HG02870 (cell line): ENCODE data around the gene KCNQ4.

Experiments
- ATAC-seq: cut with Tn5 transposase; IDR thresholded peaks from one replicate; pipeline ENCODE4 v1.9.1; 2021; ENCODE audit warnings: mild to moderate bottlenecking, moderate library complexity; ENCODE audit not compliant: unreplicated experiment

Gene KCNQ4

GRCh38 chr1:40754201-40754600, 29.4 kb upstream of the KCNQ4 start:
- no peak for ATAC-seq

- ATAC-seq = no peak
Observed at GRCh38 chr1:40755067-40755466, 28.5 kb upstream of the KCNQ4 start.

DNA sequence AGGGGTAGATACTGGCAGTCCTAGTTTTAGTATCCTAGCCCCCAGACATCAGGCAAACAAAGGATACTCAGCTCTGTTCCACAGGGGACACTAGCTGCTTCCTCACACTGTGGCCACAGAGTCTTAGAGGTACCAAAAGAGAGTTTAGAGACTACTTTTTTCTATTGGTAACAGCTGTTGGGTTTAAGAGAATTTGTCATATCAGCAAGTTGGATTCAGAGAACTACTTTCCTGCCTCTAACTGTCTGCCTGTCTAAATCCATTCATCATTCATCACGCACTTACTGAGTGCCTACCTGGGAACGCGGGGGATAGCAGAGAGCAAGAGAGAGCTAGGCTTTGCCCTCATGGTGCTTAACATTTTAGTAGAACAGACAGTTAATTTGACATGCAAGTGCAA, 27.1 kb upstream of the KCNQ4 start:
- no peak for ATAC-seq

DNA sequence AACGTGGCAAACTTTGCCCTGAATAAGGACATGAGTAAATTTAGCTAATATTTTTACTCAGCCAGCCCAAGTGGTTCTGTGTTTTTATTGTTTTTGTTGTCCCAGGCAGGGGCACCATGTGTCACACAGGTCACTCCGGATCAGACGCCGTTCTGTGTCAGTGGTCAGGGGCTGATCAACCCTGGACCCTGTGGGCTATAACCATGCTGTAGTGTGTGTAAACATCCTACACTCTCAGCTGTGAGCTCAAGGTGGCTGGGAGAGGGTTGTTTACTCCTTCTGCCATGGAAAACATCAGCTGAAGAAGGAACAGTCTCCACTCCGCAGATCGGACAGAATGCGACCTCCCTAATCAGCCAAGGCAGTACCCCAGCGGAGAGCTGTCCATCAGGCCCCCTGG, 26.5 kb upstream of the KCNQ4 start:
- ATAC-seq = no peak

GRCh38 chr1:40758004-40758403, 25.6 kb upstream of the KCNQ4 start:
- ATAC-seq = no peak

- no peak for ATAC-seq
Observed at GRCh38 chr1:40758578-40759343, 24.8 kb upstream of the KCNQ4 start.

GRCh38 chr1:40760984-40761383, 22.6 kb upstream of the KCNQ4 start:
- ATAC-seq = no peak

DNA sequence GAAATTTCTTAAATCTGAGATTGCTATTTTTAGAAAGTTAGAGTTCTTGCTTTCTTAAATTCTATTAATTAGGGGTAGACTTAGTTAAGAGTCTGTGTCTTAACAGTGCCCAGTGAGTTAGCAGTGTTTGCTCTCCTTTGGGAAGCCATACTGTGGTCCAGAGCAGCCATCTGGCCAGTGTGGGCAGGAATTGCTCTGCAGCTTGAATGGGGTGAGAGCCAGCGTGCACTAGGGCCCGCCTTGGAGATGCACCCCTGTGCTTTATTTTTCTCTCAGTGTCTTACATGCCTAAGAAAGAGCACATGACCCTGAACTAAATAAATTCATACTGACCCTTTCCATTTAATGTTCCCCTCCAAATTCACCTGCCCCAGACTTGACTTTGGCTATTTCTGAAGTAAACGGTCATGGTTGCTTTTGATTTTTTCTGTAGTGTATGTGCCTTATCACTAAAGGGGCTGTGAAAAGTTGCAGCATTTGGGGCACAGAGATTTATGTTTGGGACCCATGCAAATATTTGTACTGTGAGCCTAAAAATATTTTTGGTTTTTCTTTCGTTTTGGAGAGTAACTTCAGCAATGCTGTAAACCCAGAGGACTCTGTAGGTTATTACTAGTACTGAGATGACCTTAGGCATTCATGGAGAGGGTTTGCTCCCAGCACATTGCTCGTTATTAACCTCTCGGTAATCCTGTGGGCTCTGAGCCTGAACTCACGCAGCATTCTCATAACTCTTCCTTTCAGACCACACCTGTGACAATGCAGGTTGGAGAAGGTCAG, 21.3 kb upstream of the KCNQ4 start:
- ATAC-seq = no peak

- ATAC-seq = no peak
Observed at GRCh38 chr1:40763742-40764532, 19.6 kb upstream of the KCNQ4 start.

DNA sequence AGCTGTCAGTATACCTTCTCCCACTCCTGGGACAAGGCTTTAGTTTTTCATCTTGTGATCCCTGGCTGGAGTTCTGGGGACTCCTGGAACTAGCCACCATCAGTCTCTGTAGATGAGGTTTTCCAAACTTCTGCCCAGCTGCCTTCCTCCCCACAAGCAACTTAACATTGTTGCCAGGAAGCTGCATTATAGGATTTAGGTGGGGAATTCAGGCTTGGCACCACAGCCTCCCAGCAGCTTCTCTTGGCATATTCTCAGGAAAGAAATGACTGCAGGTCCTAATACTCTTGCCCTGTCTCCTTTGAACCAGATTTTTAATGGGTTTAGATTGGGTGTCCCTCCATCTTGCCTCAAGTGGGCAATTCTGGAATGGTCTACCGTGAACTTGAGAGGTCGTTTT, 18.6 kb upstream of the KCNQ4 start:
- no peak for ATAC-seq

GRCh38 chr1:40766017-40766416, 17.6 kb upstream of the KCNQ4 start:
- no peak for ATAC-seq

DNA sequence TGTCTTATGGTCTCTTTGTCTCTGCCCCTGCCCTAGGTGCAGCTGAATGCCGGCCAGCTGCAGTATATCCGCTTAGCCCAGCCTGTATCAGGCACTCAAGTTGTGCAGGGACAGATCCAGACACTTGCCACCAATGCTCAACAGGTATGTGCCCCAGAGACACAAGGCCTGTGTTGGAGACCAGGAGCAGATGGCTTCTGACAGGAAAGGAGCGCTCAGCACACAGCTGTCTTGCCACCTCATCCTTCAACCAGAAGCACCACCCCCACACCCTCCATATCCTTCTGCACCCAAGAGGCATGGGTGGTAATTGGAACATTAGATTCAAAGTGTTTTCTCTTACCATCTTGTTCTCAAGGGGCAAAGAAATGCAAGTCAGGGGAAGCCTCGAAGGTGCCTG, 17.0 kb upstream of the KCNQ4 start:
- no peak for ATAC-seq

GRCh38 chr1:40768146-40768990, 15.2 kb upstream of the KCNQ4 start:
- no peak for ATAC-seq

DNA sequence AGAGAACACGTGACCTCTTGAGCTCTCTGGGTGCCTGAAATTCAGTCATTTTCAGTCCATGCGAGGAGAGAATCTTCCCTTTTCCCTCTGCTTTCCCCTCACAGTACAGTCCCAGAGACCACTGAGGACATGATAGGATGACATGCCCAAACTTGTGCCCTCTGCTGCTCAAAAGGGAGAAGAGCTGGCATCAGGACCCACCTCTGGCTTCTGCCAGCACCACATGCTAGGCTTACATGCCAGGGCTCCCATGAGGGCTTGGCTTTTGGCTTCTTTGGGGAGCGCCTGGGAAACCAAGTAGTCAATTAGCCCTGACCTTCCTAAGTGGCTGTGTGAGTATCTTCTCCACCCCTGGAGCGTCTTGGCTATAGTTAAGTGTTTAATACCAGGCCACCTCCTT, 13.8 kb upstream of the KCNQ4 start:
- no peak for ATAC-seq

- no peak for ATAC-seq
Observed at GRCh38 chr1:40770296-40771070, 13.1 kb upstream of the KCNQ4 start.

- no peak for ATAC-seq
Observed at GRCh38 chr1:40772146-40772955, 11.2 kb upstream of the KCNQ4 start.

GRCh38 chr1:40773748-40774265, 9.8 kb upstream of the KCNQ4 start:
- no peak for ATAC-seq

GRCh38 chr1:40774266-40774998, 9.2 kb upstream of the KCNQ4 start:
- ATAC-seq = no peak
